ENCODE data around the gene RORC.

RORC gene

DNA sequence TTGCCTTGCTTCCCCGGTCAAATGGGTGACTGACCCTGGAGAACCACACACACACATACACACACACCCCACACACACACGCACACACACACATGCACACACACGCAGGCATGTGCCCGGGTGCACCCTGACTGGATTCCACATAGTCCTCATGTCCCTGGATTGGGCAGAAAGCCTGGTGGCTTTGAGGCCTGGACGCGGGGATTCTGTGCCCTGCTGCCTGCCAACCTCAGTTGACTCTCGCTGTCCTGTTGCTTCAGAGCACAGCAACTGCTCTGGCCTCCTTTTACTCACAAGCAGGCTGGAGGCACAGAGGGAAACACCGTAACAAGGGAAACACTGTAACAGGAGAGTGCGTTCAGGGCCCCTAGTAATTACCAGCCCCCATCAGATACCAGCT, 6.4 kb downstream of the RORC start:
- TF ChIP-seq, protein P1, sequence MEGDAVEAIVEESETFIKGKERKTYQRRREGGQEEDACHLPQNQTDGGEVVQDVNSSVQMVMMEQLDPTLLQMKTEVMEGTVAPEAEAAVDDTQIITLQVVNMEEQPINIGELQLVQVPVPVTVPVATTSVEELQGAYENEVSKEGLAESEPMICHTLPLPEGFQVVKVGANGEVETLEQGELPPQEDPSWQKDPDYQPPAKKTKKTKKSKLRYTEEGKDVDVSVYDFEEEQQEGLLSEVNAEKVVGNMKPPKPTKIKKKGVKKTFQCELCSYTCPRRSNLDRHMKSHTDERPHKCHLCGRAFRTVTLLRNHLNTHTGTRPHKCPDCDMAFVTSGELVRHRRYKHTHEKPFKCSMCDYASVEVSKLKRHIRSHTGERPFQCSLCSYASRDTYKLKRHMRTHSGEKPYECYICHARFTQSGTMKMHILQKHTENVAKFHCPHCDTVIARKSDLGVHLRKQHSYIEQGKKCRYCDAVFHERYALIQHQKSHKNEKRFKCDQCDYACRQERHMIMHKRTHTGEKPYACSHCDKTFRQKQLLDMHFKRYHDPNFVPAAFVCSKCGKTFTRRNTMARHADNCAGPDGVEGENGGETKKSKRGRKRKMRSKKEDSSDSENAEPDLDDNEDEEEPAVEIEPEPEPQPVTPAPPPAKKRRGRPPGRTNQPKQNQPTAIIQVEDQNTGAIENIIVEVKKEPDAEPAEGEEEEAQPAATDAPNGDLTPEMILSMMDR (IDR thresholded peaks at IDR 0.05; ENCODE audit: low read depth, low read length), result no peak
- TF ChIP-seq, protein P2, sequence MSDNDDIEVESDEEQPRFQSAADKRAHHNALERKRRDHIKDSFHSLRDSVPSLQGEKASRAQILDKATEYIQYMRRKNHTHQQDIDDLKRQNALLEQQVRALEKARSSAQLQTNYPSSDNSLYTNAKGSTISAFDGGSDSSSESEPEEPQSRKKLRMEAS (IDR thresholded peaks at IDR 0.05; ENCODE audit: low read depth, low read length), result no peak
- no peak for TF ChIP-seq MYC (IDR thresholded peaks at IDR 0.05; ENCODE audit: low read depth, low read length)
- no peak for TF ChIP-seq POLR2A (IDR thresholded peaks at IDR 0.05; ENCODE audit: extremely low read depth, insufficient read length)
- no peak overlapping the region for H3K4me3 ChIP-seq (ENCODE audit: low read depth, low read length)
- no peak for DNase-seq (ENCODE audit: low read depth)

DNA sequence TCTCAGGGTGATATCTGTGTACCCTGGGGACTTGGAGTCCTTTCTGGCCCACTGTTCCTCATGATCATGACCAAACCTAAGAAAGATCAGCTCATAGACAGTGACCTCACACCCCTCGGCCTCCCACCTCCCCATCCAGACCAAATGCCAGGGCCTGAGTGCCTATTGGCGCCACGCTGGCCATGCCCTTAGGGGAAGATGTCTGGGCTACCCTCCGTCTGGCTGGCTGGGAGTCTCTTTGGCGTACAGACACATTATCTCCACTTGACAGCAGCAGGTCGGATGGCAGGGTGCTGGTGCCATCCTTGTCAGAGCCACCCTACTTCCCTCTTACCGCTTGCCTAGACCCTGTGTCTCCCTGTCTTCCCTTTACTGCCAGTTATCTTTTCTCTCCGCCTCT, 8.4 kb downstream of the RORC start:
- DNase-seq (ENCODE audit: low read depth), result no peak
- no peak overlapping the region for H3K4me3 ChIP-seq (ENCODE audit: low read depth, low read length)

DNA sequence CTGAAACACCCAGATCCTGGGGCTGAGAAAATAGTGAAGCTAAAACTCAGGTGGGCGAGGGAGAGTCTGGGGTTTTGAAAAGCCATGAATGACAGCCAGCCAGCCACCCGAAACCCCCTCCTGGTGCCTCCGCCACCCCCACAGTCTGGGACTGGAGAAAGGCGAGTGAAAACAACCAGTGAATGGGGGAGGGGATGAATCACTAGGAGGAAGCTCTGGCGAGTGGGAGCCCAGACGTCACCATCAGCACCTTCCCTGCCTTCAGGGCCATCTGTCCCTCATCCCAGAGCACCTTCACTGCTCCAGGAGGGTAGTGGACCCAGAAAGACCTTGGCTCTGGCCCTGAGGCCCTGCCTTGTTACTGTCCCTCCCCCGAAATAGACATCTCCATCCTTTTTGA, 9.2 kb downstream of the RORC start:
- no peak for DNase-seq (ENCODE audit: low read depth)
- H3K4me3 ChIP-seq (ENCODE audit: low read depth, low read length), result no peak overlapping the region
- TF ChIP-seq, protein P2 (IDR thresholded peaks at IDR 0.05; ENCODE audit: low read depth, low read length), result no peak
- TF ChIP-seq, protein P1 (IDR thresholded peaks at IDR 0.05; ENCODE audit: low read depth, low read length), result no peak
- TF ChIP-seq MYC (IDR thresholded peaks at IDR 0.05; ENCODE audit: low read depth, low read length) (no peak), POLR2A (IDR thresholded peaks at IDR 0.05; ENCODE audit: extremely low read depth, insufficient read length) (no peak)

More for the DNA sequence above, 8.4 kb downstream of the RORC start:
- TF ChIP-seq, protein P1 (IDR thresholded peaks at IDR 0.05; ENCODE audit: low read depth, low read length), result no peak
- TF ChIP-seq, protein P2 (IDR thresholded peaks at IDR 0.05; ENCODE audit: low read depth, low read length), result no peak
- no peak for TF ChIP-seq MYC (IDR thresholded peaks at IDR 0.05; ENCODE audit: low read depth, low read length)
- TF ChIP-seq POLR2A (IDR thresholded peaks at IDR 0.05; ENCODE audit: extremely low read depth, insufficient read length), result no peak

DNA sequence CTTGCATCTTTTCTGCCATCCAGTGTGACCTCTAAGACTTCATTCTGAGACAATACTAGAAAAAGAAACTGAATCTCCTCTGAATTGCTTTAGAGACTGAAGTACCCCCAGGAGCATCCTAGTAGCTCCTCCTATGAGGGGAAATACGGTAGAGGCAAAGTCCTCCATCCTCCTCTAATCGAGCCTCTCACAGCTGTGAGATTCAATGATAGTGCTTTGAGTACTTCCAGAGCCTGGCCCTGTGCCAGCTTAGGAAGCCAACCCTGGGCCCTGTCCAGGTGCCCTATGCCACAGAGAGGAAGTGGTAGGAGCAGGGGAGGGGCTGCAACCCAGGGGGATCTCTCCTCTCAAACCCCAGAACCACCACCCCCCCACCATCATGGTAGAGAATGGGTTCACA, 10.7 kb downstream of the RORC start:
- DNase-seq (ENCODE audit: low read depth), result no peak
- TF ChIP-seq, protein P2 (IDR thresholded peaks at IDR 0.05; ENCODE audit: low read depth, low read length), result no peak
- TF ChIP-seq MYC (IDR thresholded peaks at IDR 0.05; ENCODE audit: low read depth, low read length) (no peak), POLR2A (IDR thresholded peaks at IDR 0.05; ENCODE audit: extremely low read depth, insufficient read length) (no peak)
- TF ChIP-seq, protein P1 (IDR thresholded peaks at IDR 0.05; ENCODE audit: low read depth, low read length), result no peak

DNA sequence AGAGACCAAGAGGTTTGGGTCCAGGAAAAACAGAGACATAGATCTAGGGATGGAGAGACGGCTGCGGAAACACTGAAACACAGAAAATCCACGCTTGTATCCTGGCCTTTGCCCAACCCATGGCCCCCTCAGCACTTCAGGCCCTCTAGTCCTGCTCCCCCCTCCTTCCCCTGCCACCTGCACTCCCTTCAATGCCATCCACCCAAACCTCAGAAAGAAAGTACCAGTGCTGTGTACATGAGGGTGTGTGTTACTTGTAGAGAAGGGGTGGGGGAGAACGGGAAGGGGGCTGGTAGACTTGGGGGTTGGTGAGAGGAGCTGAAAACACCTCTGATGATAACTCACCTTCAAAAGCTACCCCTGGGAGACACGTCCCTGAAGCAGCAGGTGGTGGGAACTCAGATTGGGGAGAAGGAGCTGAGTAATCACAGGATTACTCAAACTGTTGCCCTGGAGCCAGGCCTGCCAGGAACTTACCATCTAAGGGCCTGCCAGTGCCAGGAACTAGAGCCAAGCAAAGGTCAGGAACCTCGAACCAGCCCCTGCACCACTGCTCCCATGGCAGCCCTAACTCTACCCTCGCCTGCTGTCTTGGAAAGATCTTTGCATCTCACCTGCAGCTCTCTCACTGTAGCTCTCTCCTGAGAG, 11.5 kb downstream of the RORC start:
- no peak overlapping the region for H3K4me3 ChIP-seq (ENCODE audit: low read depth, low read length)
- TF ChIP-seq, protein P1 (IDR thresholded peaks at IDR 0.05; ENCODE audit: low read depth, low read length), result no peak
- no peak for DNase-seq (ENCODE audit: low read depth)

More for the DNA sequence above, 10.7 kb downstream of the RORC start:
- H3K4me3 ChIP-seq (ENCODE audit: low read depth, low read length), result no peak overlapping the region
